CD14-positive monocyte (primary cell): ENCODE data around the gene DGKI. TPM values are rescaled to one million over a fixed set of nuclear protein-coding genes. Genes with fewer than 3 reads are reported as not detected.

ENCODE experiments used
- DNase-seq, 3 donors: peaks; one replicate each; pipeline ENCODE4 v3.0.0-alpha.2; 2011 to 2022
- H2AFZ ChIP-seq: 2 replicates; pipeline ENCODE4 v1.6.0; 2012; ENCODE audit warnings: mild to moderate bottlenecking, low read depth, low read length, inconsistent platforms; ENCODE audit not compliant: insufficient read depth, poor library complexity, severe bottlenecking
- H3K27ac ChIP-seq, 2 donors: 1 replicate in 1 of 2; 2 replicates in 1 of 2; pipeline ENCODE4 v1.5.1; 2012 to 2013; ENCODE audit warnings: low read length in 2 of 2, control low read depth in 1 of 2, inconsistent platforms in 1 of 2, low read depth in 1 of 2, mild to moderate bottlenecking in 1 of 2
- H3K27me3 ChIP-seq, 2 donors: one replicate each; pipeline versions ENCODE4 v1.6.0 to v1.6.1; 2011 to 2013; ENCODE audit warnings: low read length in 2 of 2; ENCODE audit not compliant: control insufficient read depth in 2 of 2, insufficient read depth in 2 of 2
- H3K36me3 ChIP-seq, 2 donors: replicated peaks in 1 of 2; 1 replicate in 1 of 2; 2 replicates in 1 of 2; pipeline versions ENCODE4 v1.5.1 to v1.6.1; 2012 to 2013; ENCODE audit warnings: low read length in 2 of 2, control low read depth in 1 of 2, inconsistent platforms in 1 of 2, mild to moderate bottlenecking in 1 of 2; ENCODE audit not compliant: insufficient read depth in 2 of 2, control insufficient read depth in 1 of 2
- H3K4me1 ChIP-seq, 2 donors: 1 replicate in 1 of 2; 2 replicates in 1 of 2; pipeline versions ENCODE4 v1.5.1 to v1.6.1; 2012 to 2013; ENCODE audit warnings: low read length in 2 of 2, control low read depth in 1 of 2, inconsistent platforms in 1 of 2, mild to moderate bottlenecking in 1 of 2, moderate library complexity in 1 of 2; ENCODE audit not compliant: insufficient read depth in 2 of 2, control insufficient read depth in 1 of 2
- H3K4me2 ChIP-seq: replicated peaks from 2 replicates; pipeline ENCODE3; 2012; ENCODE audit warnings: low read length, moderate library complexity, mild to moderate bottlenecking; ENCODE audit not compliant: poor library complexity, severe bottlenecking; ENCODE audit errors: extremely low read depth
- H3K4me3 ChIP-seq, 3 experiments: fragments of 200-600 bp in 1 of 3; sonication (generic) in 1 of 3; replicated peaks in 1 of 3; 1 replicate in 2 of 3; 2 replicates in 1 of 3; pipeline ENCODE4 v1.5.1; 2011 to 2013; ENCODE audit warnings: low read length in 3 of 3, mild to moderate bottlenecking in 3 of 3, control low read depth in 2 of 3, low read depth in 2 of 3, inconsistent platforms in 1 of 3, moderate library complexity in 1 of 3
- H3K79me2 ChIP-seq: 2 replicates; pipeline ENCODE4 v1.6.0; 2012; ENCODE audit warnings: mild to moderate bottlenecking, control low read depth, inconsistent platforms, low read length, moderate library complexity; ENCODE audit not compliant: insufficient read depth
- H3K9ac ChIP-seq: 2 replicates; pipeline ENCODE4 v1.6.0; 2017; ENCODE audit warnings: low read length, mild to moderate bottlenecking; ENCODE audit not compliant: insufficient read depth, poor library complexity, severe bottlenecking
- H3K9me3 ChIP-seq, 2 donors: replicated peaks in 1 of 2; 1 replicate in 1 of 2; 2 replicates in 1 of 2; pipeline versions ENCODE4 v1.5.1 to v1.6.1; 2012 to 2013; ENCODE audit warnings: low read length in 2 of 2, control low read depth in 1 of 2; ENCODE audit not compliant: control insufficient read depth in 1 of 2, insufficient read depth in 1 of 2
- H4K20me1 ChIP-seq: 2 replicates; pipeline ENCODE4 v1.6.0; 2012; ENCODE audit warnings: mild to moderate bottlenecking, low read length, control low read depth, moderate library complexity; ENCODE audit not compliant: insufficient read depth
- H3K27ac Mint-ChIP-seq, 7 donors: one replicate each; pipeline ENCODE4 v1.8.0; 2020; ENCODE audit warnings: mild to moderate bottlenecking in 7 of 7, mixed read lengths in 7 of 7, moderate library complexity in 6 of 7, inconsistent platforms in 2 of 7
- H3K27me3 Mint-ChIP-seq, 3 donors: one replicate each; pipeline ENCODE4 v1.8.0; 2021 to 2022; ENCODE audit warnings: low read depth in 3 of 3, mild to moderate bottlenecking in 3 of 3, mixed read lengths in 3 of 3, moderate library complexity in 3 of 3, inconsistent platforms in 1 of 3
- H3K36me3 Mint-ChIP-seq, 2 donors: one replicate each; pipeline ENCODE4 v1.8.0; 2020; ENCODE audit warnings: mixed read lengths in 2 of 2, inconsistent platforms in 1 of 2, mild to moderate bottlenecking in 1 of 2
- H3K4me1 Mint-ChIP-seq: one replicate; pipeline ENCODE4 v1.8.0; 2020; ENCODE audit warnings: mild to moderate bottlenecking, mixed read lengths
- H3K4me3 Mint-ChIP-seq, 2 donors: one replicate each; pipeline ENCODE4 v1.8.0; 2020; ENCODE audit warnings: mild to moderate bottlenecking in 2 of 2, mixed read lengths in 2 of 2, moderate library complexity in 1 of 2
- H3K9me3 Mint-ChIP-seq, 7 donors: one replicate each; pipeline ENCODE4 v1.8.0; 2020 to 2022; ENCODE audit warnings: mixed read lengths in 7 of 7, mild to moderate bottlenecking in 6 of 7, moderate library complexity in 6 of 7, inconsistent platforms in 2 of 7
- CTCF ChIP-seq: fragments of 200-600 bp; IDR thresholded peaks from one replicate; pipeline ENCODE4 v1.8.0; 2022; ENCODE audit warnings: antibody characterized with exemption, mild to moderate bottlenecking
- WGBS: methylation state at CpG from one replicate; pipeline ENCODE4 v1.1.5; 2013; ENCODE audit warnings: missing lambda C conversion rate; ENCODE audit not compliant: insufficient coverage; 5-methylcytosine and 5-hydroxymethylcytosine counted together
- intact Hi-C, 2 donors: fragments of 100-400 bp; cut with micrococcal nuclease; formaldehyde crosslinking; loops; one replicate each; pipeline versions ENCODE4 v1.15.0 to v1.15.1; 2023
- polyA plus RNA-seq, 3 donors: library from polyadenylated mRNA; depleted of rRNA in 1 of 3; unstranded in 2 of 3; stranded (reverse) in 1 of 3; fragments of 300-500 nt in 2 of 3; fragments of >200 nt in 1 of 3; fragmentation: Illumina TruSeq in 2 of 3; gene quantifications; 1 replicate in 2 of 3; 2 replicates in 1 of 3; pipeline ENCODE4 v1.2.3, GENCODE V29; 2012 to 2021

Gene DGKI
- polyA plus RNA-seq, 3 donors: not detected

DNA sequence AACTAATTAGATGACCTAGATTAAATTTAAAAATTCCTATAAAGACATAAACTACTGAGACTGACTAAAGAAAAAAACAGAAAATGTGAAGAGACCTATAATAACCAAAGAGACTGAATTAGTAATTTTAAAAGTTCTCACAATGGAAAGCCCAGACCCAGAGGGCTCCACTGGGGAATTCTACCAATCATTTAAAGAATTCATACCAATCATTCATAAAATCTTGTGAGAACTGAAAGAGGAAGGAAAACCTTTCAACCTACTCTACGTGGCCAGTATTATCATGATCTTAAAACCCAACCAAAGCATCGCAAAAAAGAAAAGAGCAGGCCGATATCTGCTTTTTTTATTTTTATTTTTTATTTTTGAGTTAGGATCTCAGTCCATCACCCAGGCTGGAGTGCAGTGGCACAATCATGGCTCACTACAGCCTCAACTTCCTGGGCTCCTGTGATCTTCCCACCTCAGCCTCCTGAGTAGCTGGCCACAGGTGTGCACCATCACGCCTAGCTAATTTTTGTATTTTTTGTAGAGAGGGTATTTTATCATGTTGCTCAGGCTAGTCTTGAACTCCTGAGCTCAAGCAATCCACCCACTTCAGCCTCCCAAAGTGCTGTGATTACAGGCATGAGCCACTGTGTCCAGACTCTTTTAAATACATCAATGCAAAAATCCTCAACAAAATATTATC lies 48.6 kb downstream of the DGKI start:
- H3K4me1 Mint-ChIP-seq: no peaks in the 10 kb centered on the region
- no peak overlapping the region for H3K27ac ChIP-seq
- H3K27me3 Mint-ChIP-seq: peaks cover 0 to 7% (median 5%) of the 10 kb centered on the region in 3 donors
- intact Hi-C loops: no loop called here
- H3K4me3 ChIP-seq: no peak overlapping the region
- no peak overlapping the region for H3K9ac ChIP-seq
- H3K4me3 Mint-ChIP-seq: no peak overlapping the region
- no peak overlapping the region for H3K4me2 ChIP-seq
- DNase-seq: no peak
- no peaks in the 10 kb centered on the region for H3K4me1 ChIP-seq
- peak overlapping the region in 1 of 7 donors; percentile 18 for H3K27ac Mint-ChIP-seq
- no CpG with 5 or more reads among the region's 4 CpGs for WGBS
- H2AFZ ChIP-seq: no peak overlapping the region
- H3K79me2 ChIP-seq: no peaks in the 10 kb centered on the region
- H4K20me1 ChIP-seq: no peaks in the 10 kb centered on the region
- no peak for TF ChIP-seq CTCF
- H3K36me3 Mint-ChIP-seq: no peaks in the 10 kb centered on the region
- peaks cover 0 to 7% (median 0%) of the 10 kb centered on the region in 7 donors for H3K9me3 Mint-ChIP-seq
- H3K9me3 ChIP-seq: no peaks in the 10 kb centered on the region
- H3K27me3 ChIP-seq: no peaks in the 10 kb centered on the region
- H3K36me3 ChIP-seq: no peaks in the 10 kb centered on the region

GRCh38 chr7:137795211-137795610 lies 51.6 kb downstream of the DGKI start:
- TF ChIP-seq CTCF: no peak
- intact Hi-C loops: no loop called here
- Histone ChIP-seq H3K9me3 (no peaks in the 10 kb centered on the region), H3K4me1 (no peaks in the 10 kb centered on the region), H3K4me2 (no peak overlapping the region), H3K9ac (no peak overlapping the region), H3K4me3 (no peak overlapping the region), H4K20me1 (no peaks in the 10 kb centered on the region), H3K27me3 (no peaks in the 10 kb centered on the region), H3K27ac (no peak overlapping the region), H2AFZ (no peak overlapping the region), H3K36me3 (no peaks in the 10 kb centered on the region), H3K79me2 (no peaks in the 10 kb centered on the region)
- Mint-ChIP-seq H3K27me3 (peaks cover 0 to 6% (median 5%) of the 10 kb centered on the region in 3 donors), H3K36me3 (no peaks in the 10 kb centered on the region), H3K9me3 (peaks cover 0 to 7% (median 0%) of the 10 kb centered on the region in 7 donors), H3K4me3 (no peak overlapping the region), H3K27ac (no peak overlapping the region), H3K4me1 (no peaks in the 10 kb centered on the region)
- DNase-seq: no peak
- 83% methylated on average over 1 of the region's 4 CpGs for WGBS
